GM12872 (cell line): Measurements from ENCODE around the gene PARP14.

ENCODE experiments used
- CTCF ChIP-seq: IDR thresholded peaks from 3 replicates; pipeline ENCODE4 v1.5.1; 2011; ENCODE audit warnings: low read depth, mild to moderate bottlenecking, low read length, moderate library complexity; ENCODE audit not compliant: insufficient read depth

The PARP14 gene

DNA sequence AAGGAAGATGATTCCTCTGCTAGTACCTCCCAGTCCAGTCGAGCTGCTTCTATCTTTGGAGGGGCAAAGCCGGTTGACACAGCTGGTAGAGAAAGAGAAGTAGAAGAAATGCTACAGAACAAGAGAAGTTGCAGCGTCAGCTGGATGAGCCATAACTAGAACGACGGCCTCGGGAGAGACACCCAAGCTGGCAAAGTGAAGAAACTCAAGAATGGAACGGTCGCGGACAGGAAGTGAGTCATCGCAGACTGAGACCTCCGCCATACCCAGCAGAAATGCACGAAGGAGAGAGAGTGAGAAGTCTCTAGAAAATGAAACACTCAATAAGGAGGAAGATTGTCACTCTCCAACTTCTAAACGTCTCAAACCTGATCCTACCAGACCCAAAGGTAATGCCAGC lies 19.0 kb upstream of the PARP14 start:
- no peak for TF ChIP-seq CTCF

GRCh38 chr3:122662505-122662904 lies 18.1 kb upstream of the PARP14 start:
- no peak for TF ChIP-seq CTCF

- TF ChIP-seq CTCF: no peak
These were observed 15.3 kb upstream of the PARP14 start for GRCh38 chr3:122665226-122665786.

- TF ChIP-seq CTCF: no peak
These were observed 14.8 kb upstream of the PARP14 start for GRCh38 chr3:122665881-122666280.

DNA sequence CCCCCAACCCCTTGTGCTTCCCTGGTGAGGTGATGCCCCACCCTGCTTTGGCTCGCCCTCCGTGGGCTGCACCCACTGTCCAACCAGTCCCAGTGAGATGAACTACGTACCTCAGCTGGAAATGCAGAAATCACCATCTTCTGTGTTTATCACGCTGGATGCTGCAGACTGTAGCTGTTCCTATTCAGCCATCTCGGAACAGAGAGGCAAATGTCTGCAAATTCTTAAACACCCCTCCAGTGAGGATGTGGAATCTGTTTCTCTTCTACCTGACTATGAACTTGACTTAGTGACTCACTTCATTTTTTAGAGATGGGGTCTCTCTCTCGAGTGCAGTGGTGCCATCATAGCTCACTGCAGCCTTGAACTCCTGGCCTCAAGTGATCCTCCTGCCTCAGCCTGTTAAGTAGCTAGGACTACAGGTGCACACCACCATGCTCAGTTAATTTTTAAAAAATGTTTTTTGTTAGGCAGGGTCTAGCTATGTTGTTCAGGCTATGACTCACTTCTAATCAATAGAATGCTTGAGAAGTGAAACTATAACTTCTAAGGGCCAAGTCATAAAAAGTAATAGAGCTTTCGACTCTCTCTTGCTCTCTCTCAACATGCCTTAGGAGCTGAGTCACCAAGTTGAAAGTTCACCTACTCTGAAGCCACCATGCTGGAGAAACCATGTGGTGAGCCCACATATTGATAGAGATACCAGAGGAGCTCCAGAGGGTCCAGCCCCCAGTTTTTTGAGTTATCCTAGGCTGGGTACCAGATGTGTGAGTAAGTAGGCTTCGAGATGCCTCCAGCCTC lies 11.5 kb upstream of the PARP14 start:
- TF ChIP-seq CTCF: no peak

DNA sequence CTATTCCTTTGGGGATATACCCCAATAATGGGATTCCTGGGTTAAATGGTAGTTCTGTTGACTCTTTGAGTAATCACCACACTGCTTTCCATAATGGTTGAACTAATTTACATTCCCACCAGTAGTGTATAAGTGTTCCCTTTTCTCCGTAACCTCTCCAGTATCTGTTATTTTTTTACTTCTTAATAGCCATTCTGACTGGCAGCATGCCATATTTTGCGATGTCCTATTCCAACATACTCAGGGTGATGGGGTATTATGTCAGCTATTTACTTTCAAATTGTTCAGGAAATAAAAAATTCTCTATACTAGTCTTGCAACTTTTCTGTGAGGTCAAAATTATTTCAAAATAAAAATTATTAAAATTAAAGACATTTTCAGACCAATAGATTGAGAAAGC lies 9.1 kb upstream of the PARP14 start:
- TF ChIP-seq CTCF: no peak

DNA sequence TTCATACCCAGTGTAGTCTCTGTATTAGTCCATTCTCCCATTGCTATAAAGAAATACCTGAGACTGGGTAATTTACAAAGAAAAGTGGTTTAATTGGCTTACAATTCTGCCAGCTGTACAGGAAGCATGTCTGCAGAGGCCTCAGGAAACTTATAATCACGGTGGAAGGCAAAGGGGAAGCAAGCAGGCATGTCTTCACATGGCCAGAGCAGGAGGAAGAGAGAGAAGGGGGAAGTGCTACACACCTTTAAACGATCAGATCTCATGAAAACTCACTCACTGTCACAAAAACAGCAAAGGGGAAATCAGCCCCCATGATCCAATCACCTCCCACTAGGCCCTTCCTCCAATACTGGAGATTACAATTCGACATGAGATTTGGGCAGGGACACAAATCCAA lies 6.3 kb upstream of the PARP14 start:
- no peak for TF ChIP-seq CTCF
